HEK293T (cell line): ENCODE data around the gene SLC17A6.

Experiments
- ARNT ChIP-seq: fragments of 450-650 bp; IDR thresholded peaks from 2 replicates; pipeline ENCODE4 v1.6.1; 2017; ENCODE audit warnings: mild to moderate bottlenecking
- BHLHE40 ChIP-seq: fragments of 450-650 bp; IDR thresholded peaks from 2 replicates; pipeline ENCODE4 v1.6.1; 2016; ENCODE audit warnings: mild to moderate bottlenecking, moderate library complexity, borderline replicate concordance
- CTBP1 ChIP-seq: fragments of 450-650 bp; IDR thresholded peaks from 2 replicates; pipeline ENCODE4 v1.6.1; 2016; ENCODE audit warnings: borderline replicate concordance
- ELF4 ChIP-seq: fragments of 450-650 bp; IDR thresholded peaks from 2 replicates; pipeline ENCODE4 v1.6.1; 2017; ENCODE audit warnings: antibody characterized with exemption
- FOXK2 ChIP-seq: fragments of 450-650 bp; IDR thresholded peaks from 2 replicates; pipeline ENCODE4 v1.6.1; 2016; ENCODE audit warnings: mild to moderate bottlenecking
- FOXM1 ChIP-seq: fragments of 450-650 bp; IDR thresholded peaks from 2 replicates; pipeline ENCODE4 v1.6.1; 2017; ENCODE audit warnings: mild to moderate bottlenecking, borderline replicate concordance
- LEF1 ChIP-seq: fragments of 450-650 bp; IDR thresholded peaks from 2 replicates; pipeline ENCODE4 v1.6.1; 2017; ENCODE audit warnings: mild to moderate bottlenecking, borderline replicate concordance
- NFRKB ChIP-seq: fragments of 450-650 bp; IDR thresholded peaks from 2 replicates; pipeline ENCODE4 v1.6.1; 2016; ENCODE audit warnings: mild to moderate bottlenecking, moderate library complexity
- SP1 ChIP-seq: fragments of 450-650 bp; IDR thresholded peaks from 2 replicates; pipeline ENCODE4 v1.6.1; 2017
- SUZ12 ChIP-seq: fragments of 450-650 bp; IDR thresholded peaks from 2 replicates; pipeline ENCODE4 v1.6.1; 2016; ENCODE audit warnings: mild to moderate bottlenecking
- TARDBP ChIP-seq: fragments of 450-650 bp; IDR thresholded peaks from 2 replicates; pipeline ENCODE4 v1.6.1; 2016
- ZNF384 ChIP-seq: fragments of 450-650 bp; IDR thresholded peaks from 2 replicates; pipeline ENCODE4 v1.6.1; 2016
- TF ChIP-seq, protein P1 (sequence below): fragments of 450-650 bp; IDR thresholded peaks from 2 replicates; pipeline ENCODE4 v1.6.1; 2016

DNA sequence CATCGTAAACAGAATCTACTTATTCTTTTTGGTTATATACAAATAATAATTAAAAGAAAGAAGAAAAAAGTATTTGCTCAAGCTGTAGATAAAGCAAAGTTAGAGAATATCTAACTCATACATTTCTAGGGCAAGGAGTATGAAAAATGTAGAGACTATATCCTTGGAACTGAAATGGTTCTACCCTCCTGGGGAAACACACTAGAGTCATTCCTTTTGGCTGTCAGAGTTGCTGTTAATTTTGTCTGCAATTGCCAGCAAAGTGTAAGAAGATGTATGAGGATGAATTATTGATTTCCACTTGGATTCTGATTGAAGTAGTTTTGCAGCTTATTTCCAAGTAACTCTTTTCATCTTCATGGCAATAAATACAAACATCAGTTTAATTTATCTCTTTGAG, 69.1 kb downstream of the SLC17A6 start:
- TF ChIP-seq BHLHE40 (no peak), SP1 (no peak), NFRKB (no peak), FOXM1 (no peak), ARNT (no peak), ZNF384 (no peak), SUZ12 (no peak), TARDBP (no peak), ELF4 (no peak), CTBP1 (no peak), LEF1 (no peak), FOXK2 (no peak)
- TF ChIP-seq, protein P1, sequence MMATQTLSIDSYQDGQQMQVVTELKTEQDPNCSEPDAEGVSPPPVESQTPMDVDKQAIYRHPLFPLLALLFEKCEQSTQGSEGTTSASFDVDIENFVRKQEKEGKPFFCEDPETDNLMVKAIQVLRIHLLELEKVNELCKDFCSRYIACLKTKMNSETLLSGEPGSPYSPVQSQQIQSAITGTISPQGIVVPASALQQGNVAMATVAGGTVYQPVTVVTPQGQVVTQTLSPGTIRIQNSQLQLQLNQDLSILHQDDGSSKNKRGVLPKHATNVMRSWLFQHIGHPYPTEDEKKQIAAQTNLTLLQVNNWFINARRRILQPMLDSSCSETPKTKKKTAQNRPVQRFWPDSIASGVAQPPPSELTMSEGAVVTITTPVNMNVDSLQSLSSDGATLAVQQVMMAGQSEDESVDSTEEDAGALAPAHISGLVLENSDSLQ = no peak
